Right lobe of liver (tissue), 4 donors: ENCODE data around the gene ASGR2.

ENCODE experiments used
- CTCF ChIP-seq, 4 donors: fragments of 200-600 bp in 3 of 4; fragments of 450-650 bp in 1 of 4; IDR thresholded peaks; one replicate each; pipeline versions ENCODE4 v1.5.1 to v1.8.0; 2016 to 2022; ENCODE audit warnings: antibody characterized with exemption in 4 of 4, mild to moderate bottlenecking in 2 of 4
- POLR2A ChIP-seq: fragments of 450-650 bp; IDR thresholded peaks from one replicate; pipeline ENCODE4 v1.6.1; 2017; ENCODE audit warnings: antibody characterized with exemption, mild to moderate bottlenecking
- donor health status: DM: no; HTN: no; CAD: no.
- donor health status: DM: no; HTN: no; CAD: no.
- donor health status: DM: no; HTN: yes; CAD: no.

GRCh38 chr17:7077911-7078546, 36.6 kb downstream of the ASGR2 start:
- TF ChIP-seq CTCF (IDR thresholded peaks at IDR 0.05) = no peak
- TF ChIP-seq POLR2A = no peak
